RWPE2 (cell line): ENCODE measurements around the gene DLL1.

Experiments used
- ATAC-seq: fragments of 200-7000 bp; cut with Tn5 transposase; 3 replicates; pipeline ENCODE4 v1.9.1; 2021; ENCODE audit warnings: low read depth
- DNase-seq: peaks from one replicate; pipeline ENCODE4 v3.0.0-alpha.2; 2020; ENCODE audit warnings: low spot score
- H3K27ac ChIP-seq: fragments of 450-650 bp; 2 replicates; pipeline ENCODE4 v1.5.1; 2017; ENCODE audit warnings: mild to moderate bottlenecking; ENCODE audit not compliant: poor library complexity, severe bottlenecking
- H3K27me3 ChIP-seq: fragments of 250-450 bp; sonication (Bioruptor Pico); 2 replicates; pipeline ENCODE4 v1.5.1; 2021; ENCODE audit warnings: mild to moderate bottlenecking, moderate library complexity; ENCODE audit not compliant: insufficient read depth, poor library complexity, severe bottlenecking
- H3K36me3 ChIP-seq: fragments of 250-450 bp; sonication (Bioruptor Pico); 2 replicates; pipeline ENCODE4 v1.5.1; 2020; ENCODE audit warnings: low read depth, mild to moderate bottlenecking, moderate library complexity
- H3K4me1 ChIP-seq: fragments of 250-450 bp; sonication (Bioruptor Pico); 2 replicates; pipeline ENCODE4 v1.5.1; 2021; ENCODE audit warnings: mild to moderate bottlenecking, moderate library complexity; ENCODE audit not compliant: insufficient read depth, poor library complexity, severe bottlenecking
- H3K4me3 ChIP-seq: fragments of 250-450 bp; sonication (Bioruptor Pico); 2 replicates; pipeline ENCODE4 v1.5.1; 2021; ENCODE audit warnings: mild to moderate bottlenecking, moderate library complexity; ENCODE audit not compliant: severe bottlenecking
- H3K9me3 ChIP-seq: fragments of 250-450 bp; sonication (Bioruptor Pico); 2 replicates; pipeline ENCODE4 v1.5.1; 2021; ENCODE audit warnings: mild to moderate bottlenecking, moderate library complexity; ENCODE audit not compliant: severe bottlenecking
- CTCF ChIP-seq: fragments of 450-650 bp; IDR thresholded peaks from one replicate; pipeline ENCODE4 v1.5.1; 2017; ENCODE audit warnings: mild to moderate bottlenecking, moderate library complexity; ENCODE audit not compliant: poor library complexity, severe bottlenecking

Gene DLL1

DNA sequence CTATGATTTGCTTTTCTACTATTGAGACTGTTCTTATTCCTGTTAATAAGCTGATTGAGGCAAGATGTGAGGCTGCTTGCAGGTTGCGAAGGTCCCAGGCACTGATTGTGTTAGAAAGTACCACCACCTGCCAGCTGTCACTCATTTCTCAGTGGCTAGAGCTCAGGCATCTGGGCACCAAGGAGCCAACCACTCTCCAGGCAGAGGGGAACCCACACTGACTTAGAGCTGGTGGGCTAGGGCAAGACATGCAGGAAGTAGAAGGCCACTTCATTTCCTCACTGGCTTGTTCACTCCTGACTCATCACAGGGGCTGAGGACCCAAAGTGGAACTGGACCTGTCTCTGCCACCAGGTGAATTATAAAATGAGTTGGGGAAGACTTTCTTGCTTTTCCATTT, 7.8 kb upstream of the DLL1 start:
- no peak for TF ChIP-seq CTCF
- H3K27ac ChIP-seq: no peak overlapping the region
- no peak for ATAC-seq
- peaks cover 6% of the 10 kb centered on the region for H3K27me3 ChIP-seq
- H3K9me3 ChIP-seq: no peaks in the 10 kb centered on the region
- H3K4me3 ChIP-seq: no peak overlapping the region
- no peaks in the 10 kb centered on the region for H3K4me1 ChIP-seq
- no peak for DNase-seq
- no peaks in the 10 kb centered on the region for H3K36me3 ChIP-seq

- H3K4me3 ChIP-seq: no peak overlapping the region
- no peaks in the 10 kb centered on the region for H3K4me1 ChIP-seq
- H3K27ac ChIP-seq: no peak overlapping the region
- no peak for DNase-seq
- H3K27me3 ChIP-seq: peaks cover 6% of the 10 kb centered on the region
- no peak for ATAC-seq
- no peaks in the 10 kb centered on the region for H3K9me3 ChIP-seq
- H3K36me3 ChIP-seq: no peaks in the 10 kb centered on the region
- TF ChIP-seq CTCF: no peak
Measured at GRCh38 chr6:170297576-170298330, 6.9 kb upstream of the DLL1 start.

GRCh38 chr6:170296746-170297575, 6.1 kb upstream of the DLL1 start:
- Histone ChIP-seq H3K9me3 (no peaks in the 10 kb centered on the region), H3K27ac (no peak overlapping the region), H3K27me3 (peaks cover 6% of the 10 kb centered on the region), H3K4me3 (no peak overlapping the region), H3K36me3 (no peaks in the 10 kb centered on the region), H3K4me1 (no peaks in the 10 kb centered on the region)
- ATAC-seq: no peak
- TF ChIP-seq CTCF: no peak
- no peak for DNase-seq

DNA sequence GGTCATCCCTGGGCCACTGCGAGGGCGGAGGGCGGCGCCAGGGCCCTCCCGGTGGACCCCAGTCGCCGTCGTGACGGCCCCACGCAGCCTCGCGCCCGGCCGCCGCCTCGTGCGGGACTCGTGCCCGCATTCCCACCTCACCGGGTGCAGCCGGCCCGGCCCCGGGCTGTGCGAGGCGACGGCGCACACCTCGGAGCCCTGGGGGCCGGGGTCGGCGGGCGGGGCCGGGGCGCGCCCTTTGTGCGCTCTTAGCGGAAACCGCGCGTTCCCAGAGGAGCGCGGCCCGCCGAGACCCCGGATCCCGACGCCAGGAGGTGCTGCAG, 5.5 kb upstream of the DLL1 start:
- no peaks in the 10 kb centered on the region for H3K36me3 ChIP-seq
- ATAC-seq: no peak
- TF ChIP-seq CTCF: no peak
- H3K9me3 ChIP-seq: no peaks in the 10 kb centered on the region
- H3K4me3 ChIP-seq: peak overlapping the region; percentile 30
- H3K27ac ChIP-seq: no peak overlapping the region
- no peaks in the 10 kb centered on the region for H3K4me1 ChIP-seq
- no peak for DNase-seq
- peaks cover 6% of the 10 kb centered on the region for H3K27me3 ChIP-seq
